ENCODE measurements around the gene KLHL18.

Gene KLHL18

DNA sequence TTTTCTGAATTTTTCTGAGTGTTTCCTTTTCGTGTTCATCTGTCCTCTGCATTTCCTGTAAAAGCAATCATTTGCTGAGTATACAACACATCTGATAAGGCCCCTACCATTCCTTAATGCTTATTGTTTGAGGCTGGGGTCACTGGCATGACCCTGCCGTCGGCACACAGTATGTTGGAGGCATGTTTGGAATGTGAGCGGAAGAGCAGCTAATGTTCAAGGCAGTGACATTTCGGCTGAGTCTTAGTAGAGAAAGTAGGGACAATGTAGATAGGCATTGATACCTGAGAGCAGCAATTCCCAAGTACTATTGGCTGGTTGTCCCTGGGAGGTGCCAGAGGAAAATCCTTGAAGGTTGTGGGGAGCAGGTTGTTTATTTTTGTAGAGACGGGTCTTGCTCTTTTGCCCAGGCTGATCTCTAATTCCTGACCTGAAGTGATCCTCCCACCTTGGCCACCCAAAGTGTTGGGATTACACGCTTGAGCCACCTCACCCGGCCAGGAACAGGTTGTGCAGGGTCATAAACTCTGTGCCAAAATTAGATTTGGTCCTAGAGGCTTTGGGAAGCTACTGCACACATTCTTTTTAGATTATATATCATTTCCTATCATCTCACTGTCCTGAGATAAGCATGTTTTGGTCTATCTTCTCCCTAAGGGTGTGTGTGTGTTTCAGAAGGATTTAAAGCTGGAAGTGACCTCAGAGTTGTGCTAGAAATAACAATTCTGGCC is 111.6 kb downstream of the KLHL18 start:
- in situ Hi-C loops (cut with MboI; ENCODE audit: low sequenced_read_pairs), result no loop called here

DNA sequence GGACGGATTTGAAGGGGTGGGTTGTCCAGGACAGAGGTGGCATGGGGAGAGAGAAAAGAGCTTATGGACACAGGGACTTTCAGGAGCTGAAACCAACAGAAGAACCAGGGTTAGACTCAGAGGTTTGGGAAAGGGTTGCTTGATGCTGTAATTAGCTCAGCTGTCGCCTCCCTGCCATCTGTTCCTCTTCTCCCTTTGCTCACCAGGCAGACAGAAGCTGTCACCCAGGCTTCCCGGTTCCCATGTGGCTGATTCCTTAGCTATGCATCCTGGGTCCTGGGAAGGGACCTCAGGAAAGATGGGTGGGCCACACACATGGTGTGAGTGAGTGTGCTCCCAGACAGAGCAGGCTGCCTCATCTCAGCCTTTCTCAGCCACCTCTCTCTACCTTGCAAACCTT is 112.1 kb downstream of the KLHL18 start:
- in situ Hi-C loops (cut with MboI; ENCODE audit: low sequenced_read_pairs), result no loop called here

All from HL-60/S4 treated with phorbol 12-myristate 13-acetate at 8.2 ng/mL for 4 days and 3 days (cell line).